ENCODE results near the gene DIP2C.

The DIP2C gene

GRCh38 chr10:560314-560992 lies 129.0 kb downstream of the DIP2C start:
- no peaks in the 10 kb centered on the region for H3K9me3 ChIP-seq
- H3K27me3 ChIP-seq, result no peaks in the 10 kb centered on the region
- H3K27ac ChIP-seq, result no peak overlapping the region
- peaks cover 0 to 43% (median 10%) of the 10 kb centered on the region in 4 donors for H3K4me1 ChIP-seq
- intact Hi-C loops (cut with DNase I; ENCODE audit: low total_unique reads), result no loop called here
- no peaks in the 10 kb centered on the region for H3K36me3 ChIP-seq
- TF ChIP-seq CTCF (IDR thresholded peaks at IDR 0.05), result no peak
- no peak overlapping the region for H3K4me3 ChIP-seq
- no peak for DNase-seq

GRCh38 chr10:559767-560047 lies 129.8 kb downstream of the DIP2C start:
- intact Hi-C loops (cut with DNase I; ENCODE audit: low total_unique reads), result no loop called here
- Histone ChIP-seq H3K27me3 (no peaks in the 10 kb centered on the region), H3K27ac (no peak overlapping the region), H3K9me3 (no peaks in the 10 kb centered on the region), H3K4me1 (peaks cover 0 to 38% (median 10%) of the 10 kb centered on the region in 4 donors), H3K36me3 (no peaks in the 10 kb centered on the region), H3K4me3 (no peak overlapping the region)
- TF ChIP-seq CTCF (IDR thresholded peaks at IDR 0.05), result no peak
- no peak for DNase-seq

GRCh38 chr10:558891-559766 lies 130.3 kb downstream of the DIP2C start:
- no peaks in the 10 kb centered on the region for H3K36me3 ChIP-seq
- TF ChIP-seq CTCF (IDR thresholded peaks at IDR 0.05), result no peak
- intact Hi-C loops (cut with DNase I; ENCODE audit: low total_unique reads), result no loop called here
- peaks cover 0 to 35% (median 12%) of the 10 kb centered on the region in 4 donors for H3K4me1 ChIP-seq
- no peak for DNase-seq
- no peaks in the 10 kb centered on the region for H3K27me3 ChIP-seq
- H3K4me3 ChIP-seq, result no peak overlapping the region
- H3K27ac ChIP-seq, result no peak overlapping the region
- H3K9me3 ChIP-seq, result no peaks in the 10 kb centered on the region

- no peak for DNase-seq
- intact Hi-C loops (cut with DNase I; ENCODE audit: low total_unique reads), result no loop called here
- Histone ChIP-seq H3K4me3 (no peak overlapping the region), H3K27ac (no peak overlapping the region), H3K4me1 (peaks cover 0 to 35% (median 12%) of the 10 kb centered on the region in 4 donors), H3K9me3 (no peaks in the 10 kb centered on the region), H3K27me3 (no peaks in the 10 kb centered on the region), H3K36me3 (no peaks in the 10 kb centered on the region)
- TF ChIP-seq CTCF (IDR thresholded peaks at IDR 0.05), result no peak
These were observed 131.1 kb downstream of the DIP2C start for GRCh38 chr10:558364-558763.

GRCh38 chr10:557792-558328 lies 131.6 kb downstream of the DIP2C start:
- Histone ChIP-seq H3K27me3 (no peaks in the 10 kb centered on the region), H3K4me1 (peaks cover 0 to 39% (median 12%) of the 10 kb centered on the region in 4 donors), H3K4me3 (no peak overlapping the region), H3K36me3 (no peaks in the 10 kb centered on the region), H3K9me3 (no peaks in the 10 kb centered on the region), H3K27ac (no peak overlapping the region)
- DNase-seq, result no peak
- TF ChIP-seq CTCF (IDR thresholded peaks at IDR 0.05), result no peak
- intact Hi-C loops (cut with DNase I; ENCODE audit: low total_unique reads), result no loop called here
